Coronary artery (tissue), 2 donors: ENCODE results near the gene FER1L5.
A peak's percentile ranks its signal among the peaks of the same experiment; 100 is the strongest.

Experiments used
- DNase-seq: peaks from one replicate; pipeline ENCODE4 v3.0.0-alpha.2; 2017; ENCODE audit warnings: low spot score
- H3K27ac ChIP-seq, 2 donors: fragments of 200-600 bp; sonication (generic); one replicate each; pipeline ENCODE4 v1.5.1; 2016 to 2019
- H3K4me3 ChIP-seq: fragments of 200-600 bp; sonication (generic); 2 replicates; pipeline ENCODE4 v1.5.1; 2016; ENCODE audit warnings: mild to moderate bottlenecking, moderate library complexity
- CTCF ChIP-seq: fragments of 200-600 bp; sonication (generic); IDR thresholded peaks from one replicate; pipeline ENCODE4 v1.5.1; 2019; ENCODE audit warnings: antibody characterized with exemption

FER1L5 gene

GRCh38 chr2:96730212-96730611 is 87.6 kb downstream of the FER1L5 start:
- TF ChIP-seq CTCF, result no peak
- Histone ChIP-seq H3K4me3 (no peak overlapping the region), H3K27ac (peak overlapping the region in 1 of 2 donors; percentile 39)
- no peak for DNase-seq

GRCh38 chr2:96733931-96734330 is 91.4 kb downstream of the FER1L5 start:
- no peak for TF ChIP-seq CTCF
- DNase-seq, result no peak
- H3K27ac ChIP-seq, result no peak overlapping the region
- no peak overlapping the region for H3K4me3 ChIP-seq

GRCh38 chr2:96734880-96735583 is 92.5 kb downstream of the FER1L5 start:
- TF ChIP-seq CTCF, result no peak
- no peak for DNase-seq

GRCh38 chr2:96737251-96737650 is 94.7 kb downstream of the FER1L5 start:
- Histone ChIP-seq H3K27ac (no peak overlapping the region), H3K4me3 (no peak overlapping the region)
- TF ChIP-seq CTCF, result no peak
- no peak for DNase-seq

More at GRCh38 chr2:96734880-96735583, 92.5 kb downstream of the FER1L5 start:
- H3K4me3 ChIP-seq, result no peak overlapping the region
- peak overlapping the region; percentile 0 to 24 for H3K27ac ChIP-seq

- no peak for TF ChIP-seq CTCF
- Histone ChIP-seq H3K27ac (no peak overlapping the region), H3K4me3 (no peak overlapping the region)
- DNase-seq, result no peak
These were observed 95.3 kb downstream of the FER1L5 start for GRCh38 chr2:96737831-96738230.

GRCh38 chr2:96739076-96739632 is 96.6 kb downstream of the FER1L5 start:
- Histone ChIP-seq H3K27ac (peak overlapping the region; percentile 49 to 81), H3K4me3 (peak overlapping the region; percentile 90)
- no peak for TF ChIP-seq CTCF
- DNase-seq, result no peak
